Measurements from ENCODE around the gene GGA2.
A peak's percentile ranks its signal among the peaks of the same experiment; 100 is the strongest.

GGA2 gene

GRCh38 chr16:23434380-23434779, 75.9 kb downstream of the GGA2 start:
- DNase-seq (ENCODE audit: low spot score), result no peak
- Histone ChIP-seq H3K27ac (no peak overlapping the region), H3K4me3 (no peak overlapping the region)
- TF ChIP-seq CTCF (IDR thresholded peaks at IDR 0.05), result peak; percentile 76

GRCh38 chr16:23433261-23433920, 76.9 kb downstream of the GGA2 start:
- Histone ChIP-seq H3K4me3 (no peak overlapping the region), H3K27ac (no peak overlapping the region)
- no peak for TF ChIP-seq CTCF (IDR thresholded peaks at IDR 0.05)
- no peak for DNase-seq (ENCODE audit: low spot score)

- Histone ChIP-seq H3K27ac (no peak overlapping the region), H3K4me3 (no peak overlapping the region)
- DNase-seq (ENCODE audit: low spot score), result no peak
- TF ChIP-seq CTCF (IDR thresholded peaks at IDR 0.05), result no peak
These were observed 77.8 kb downstream of the GGA2 start for GRCh38 chr16:23432176-23433128.

DNA sequence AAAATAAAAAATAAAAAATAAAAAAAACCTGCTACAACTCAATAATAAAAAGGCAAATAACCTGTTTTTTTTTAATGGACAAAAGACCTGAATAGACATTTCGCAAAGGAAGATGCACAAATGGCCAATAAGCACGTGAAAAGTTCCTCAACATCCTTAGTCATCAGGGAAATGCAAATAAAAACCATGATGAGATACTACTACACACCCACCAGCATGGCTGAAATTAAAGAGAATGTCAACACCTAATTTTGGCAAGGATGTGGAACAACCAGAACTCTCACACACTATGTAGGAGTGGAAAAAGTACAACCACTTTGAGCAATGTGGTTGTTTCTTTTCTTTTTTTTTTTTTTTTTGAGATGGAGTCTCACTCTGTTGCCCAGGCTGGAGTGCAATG, 81.9 kb downstream of the GGA2 start:
- TF ChIP-seq CTCF (IDR thresholded peaks at IDR 0.05), result no peak
- no peak overlapping the region for H3K4me3 ChIP-seq
- no peak overlapping the region for H3K27ac ChIP-seq
- DNase-seq (ENCODE audit: low spot score), result no peak

GRCh38 chr16:23424292-23424958, 85.9 kb downstream of the GGA2 start:
- no peak for DNase-seq (ENCODE audit: low spot score)
- H3K27ac ChIP-seq, result peak overlapping the region; percentile 81 to 93

DNA sequence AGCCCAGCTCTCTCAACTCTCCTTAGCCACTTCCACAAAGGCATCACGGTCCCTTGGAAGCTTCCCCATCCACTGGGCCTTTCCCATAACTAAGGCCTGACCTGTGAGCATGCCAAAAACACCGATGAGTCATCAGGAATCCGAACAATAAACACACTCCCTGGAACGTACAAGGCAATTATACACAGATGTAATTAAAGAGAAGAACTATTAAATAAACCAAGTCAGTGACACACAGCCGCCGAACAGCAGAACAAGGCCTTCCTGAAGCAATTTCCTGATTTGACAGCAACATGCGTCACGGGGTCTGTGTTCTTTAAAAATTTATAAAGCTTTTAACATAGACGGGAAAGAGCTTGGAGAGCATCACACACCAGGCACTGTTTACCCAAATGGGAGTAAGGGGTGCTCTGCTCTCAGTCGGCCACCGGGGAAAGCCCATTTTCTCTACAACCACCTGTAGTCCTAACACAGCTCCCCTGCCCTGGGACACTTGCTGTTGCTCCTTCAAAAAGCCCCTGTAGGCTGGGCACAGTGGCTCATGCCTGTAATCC, 86.7 kb downstream of the GGA2 start:
- peak; percentile 83 for DNase-seq (ENCODE audit: low spot score)
- Histone ChIP-seq H3K27ac (peak overlapping the region; percentile 81 to 93), H3K4me3 (peak overlapping the region; percentile 18)
- no peak for TF ChIP-seq CTCF (IDR thresholded peaks at IDR 0.05)

More at GRCh38 chr16:23424292-23424958, 85.9 kb downstream of the GGA2 start:
- no peak for TF ChIP-seq CTCF (IDR thresholded peaks at IDR 0.05)
- no peak overlapping the region for H3K4me3 ChIP-seq
